ENCODE measurements around the gene RFWD3. TPM values are rescaled to one million over a fixed set of nuclear protein-coding genes. Genes with fewer than 3 reads are reported as not detected.

The RFWD3 gene
- total and polyA plus RNA-seq, 2 of the 4 experiments (the other 2 are of a cell fraction) = 16.7 to 27.6 TPM

DNA sequence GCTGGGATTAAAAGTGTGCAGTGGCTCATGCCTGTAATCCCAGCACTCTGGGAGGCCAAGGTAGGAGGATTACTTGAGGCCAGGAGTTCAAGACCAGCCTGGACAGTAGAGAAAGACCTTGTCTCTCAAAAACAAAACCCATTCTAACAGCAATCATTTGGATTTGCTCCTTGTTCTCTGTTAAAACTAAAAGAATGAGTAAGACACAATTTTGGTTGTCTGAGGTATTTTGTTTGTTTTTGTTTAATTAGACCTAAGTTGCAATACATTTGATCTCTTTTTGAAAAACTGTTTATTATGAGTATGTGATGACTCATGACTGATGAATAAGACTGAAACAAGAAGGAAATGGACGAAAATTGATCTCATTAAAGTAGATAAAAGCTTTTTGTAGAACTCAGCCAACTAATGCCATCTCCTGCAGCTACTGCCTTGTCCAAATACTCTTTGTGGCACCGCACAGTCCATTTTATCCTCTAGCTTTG is 88.8 kb downstream of the RFWD3 start:
- no peak overlapping the region for H3K4ac ChIP-seq (ENCODE audit: low read depth, low read length)
- intact Hi-C loops (cut with micrococcal nuclease) (no loop called here), dilution Hi-C loops (cut with HindIII; ENCODE audit: low sequenced_read_pairs, unreplicated experiment) (no loop called here), in situ Hi-C loops (cut with MboI; ENCODE audit: low sequenced_read_pairs) (no loop called here)
- BruUV-seq (replicated peaks) = no TSS peak
- CTCF ChIA-PET = no interaction called here
- no peak overlapping the region for H2BK5ac ChIP-seq (ENCODE audit: low read depth, low read length, poor library complexity, severe bottlenecking)
- no peak overlapping the region for H2BK20ac ChIP-seq (ENCODE audit: low read depth, low read length)
- no peak overlapping the region for H3K9ac ChIP-seq (ENCODE audit: low read depth, low read length)
- H3K14ac ChIP-seq (replicated peaks; ENCODE audit: low read depth, low read length) = no peak overlapping the region
- peaks cover 3% of the 10 kb centered on the region for H3K9me1 ChIP-seq (ENCODE audit: insufficient read depth, low read length)
- WGBS, 2 experiments (ENCODE audit: extremely low coverage in 2 of 2, insufficient read length in 1 of 2) = no CpG with 5 or more reads among the region's 2 CpGs
- H3K27me3 ChIP-seq (ENCODE audit: control insufficient read depth, insufficient read depth, low read length) = no peaks in the 10 kb centered on the region
- peak; percentile 88 for DNase-seq
- POLR2A ChIA-PET (ENCODE audit: unreplicated experiment) = no interaction called here
- peaks cover 79% of the 10 kb centered on the region for H4K20me1 ChIP-seq (ENCODE audit: insufficient read depth, low read length)
- peak overlapping the region; percentile 74; the same call in 1 of the 2 replicates for H3K4me2 ChIP-seq (ENCODE audit: low read depth, low read length)
- H3K4me1 ChIP-seq (ENCODE audit: control insufficient read depth, insufficient read depth, low read length) = peaks cover 6% of the 10 kb centered on the region
- no peaks in the 10 kb centered on the region for H3K36me3 ChIP-seq (ENCODE audit: control insufficient read depth, insufficient read depth, low read length)
- no peak overlapping the region for H2AK9ac ChIP-seq (replicated peaks; ENCODE audit: low read depth, low read length, poor library complexity)
- H2BK15ac ChIP-seq (ENCODE audit: low read depth, low read length) = no peak overlapping the region
- H3K4me3 ChIP-seq (ENCODE audit: insufficient read depth, low read depth, low read length) = no peak overlapping the region
- no peak overlapping the region for H3K27ac ChIP-seq (ENCODE audit: insufficient read depth, low read length)
- H2BK120ac ChIP-seq (ENCODE audit: low read depth, low read length) = no peak overlapping the region
- no peak overlapping the region for H4K91ac ChIP-seq (ENCODE audit: insufficient read depth, low read depth, low read length)
- peaks cover 20 to 67% of the 10 kb centered on the region in 2 experiments for H3K79me1 ChIP-seq (ENCODE audit: low read depth in 1 of 2, low read length in 2 of 2)
- H2AK5ac ChIP-seq (ENCODE audit: low read depth, low read length) = no peak overlapping the region
- H2AFZ ChIP-seq (replicated peaks; ENCODE audit: low read length, poor library complexity) = no peak overlapping the region
- H3K23ac ChIP-seq (ENCODE audit: low read depth, low read length) = no peak overlapping the region
- H4K8ac ChIP-seq (ENCODE audit: low read depth in 2 of 2, low read length in 2 of 2) = no peak overlapping the region
- peak; percentile 61 for ATAC-seq (ENCODE audit: low read depth)
- no peak overlapping the region for H4K5ac ChIP-seq (ENCODE audit: low read depth, low read length)
- TF ChIP-seq CEBPB (IDR thresholded peaks at IDR 0.05; ENCODE audit: low read depth, low read length) (peak; percentile 77), MXI1 (IDR thresholded peaks at IDR 0.05; ENCODE audit: borderline replicate concordance, low read depth, low read length) (no peak), FOS (IDR thresholded peaks at IDR 0.05; ENCODE audit: low read depth, low read length) (peak; percentile 95), RFX5 (IDR thresholded peaks at IDR 0.05; ENCODE audit: low read depth, low read length) (no peak), CHD1 (IDR thresholded peaks at IDR 0.05; ENCODE audit: low read depth, low read length) (no peak), BHLHE40 (IDR thresholded peaks at IDR 0.05; ENCODE audit: low read depth, low read length) (peak; percentile 40; the same call in 1 of the 2 replicates)
- no peak overlapping the region for H3K18ac ChIP-seq (ENCODE audit: low read depth, low read length)
- no peaks in the 10 kb centered on the region for H3K9me3 ChIP-seq (ENCODE audit: control insufficient read depth, insufficient read depth, low read length)
- H3K56ac ChIP-seq (ENCODE audit: extremely low read depth, insufficient read depth, low read length) = no peak overlapping the region

Measured in IMR-90 (cell line).